ENCODE measurements around the gene ZNF621. TPM values are rescaled to one million over a fixed set of nuclear protein-coding genes. Genes with fewer than 3 reads are reported as not detected.
A peak's percentile ranks its signal among the peaks of the same experiment; 100 is the strongest.
"Not testable (repeated sequence)": the region's sequence is repeated elsewhere in the genome, so short reads cannot be mapped to it uniquely, and the experiment has no call there.

ZNF621 gene
- polyA plus RNA-seq, 3 donors from 2014 or later: 0.64 to 5.6 (median 0.66) TPM

DNA sequence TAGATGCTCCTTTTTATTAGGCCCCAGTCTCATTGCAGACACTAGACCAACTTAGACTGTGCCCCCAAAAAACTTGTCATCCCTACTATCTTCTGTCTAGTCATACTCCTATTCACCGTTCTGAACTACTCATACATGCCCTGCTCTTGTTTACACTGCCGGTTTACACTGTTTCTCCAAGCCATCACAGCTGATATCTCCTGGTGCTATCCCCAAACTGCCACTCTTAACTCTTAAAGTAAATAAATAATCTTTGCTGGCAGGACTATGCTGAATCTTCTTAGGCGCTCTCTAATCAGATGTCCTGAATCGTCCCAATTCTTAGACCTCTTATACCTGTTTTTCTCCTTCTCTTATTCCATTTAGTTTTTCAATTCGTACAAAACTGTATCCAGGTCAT, 40.9 kb downstream of the ZNF621 start:
- H3K4me1 Mint-ChIP-seq; H3K9me3 Mint-ChIP-seq; H3K27ac Mint-ChIP-seq; H3K27me3 Mint-ChIP-seq (ENCODE audit: low read depth in 3 of 3); H3K4me3 Mint-ChIP-seq; H3K36me3 Mint-ChIP-seq; DNase-seq: not testable (repeated sequence)

- DNase-seq: no peak
- Mint-ChIP-seq H3K36me3 (no peaks in the 10 kb centered on the region), H3K27ac (no peak overlapping the region), H3K9me3 (no peaks in the 10 kb centered on the region), H3K4me1 (no peaks in the 10 kb centered on the region), H3K4me3 (no peak overlapping the region), H3K27me3 (ENCODE audit: low read depth in 3 of 3) (peaks cover 4 to 9% (median 5%) of the 10 kb centered on the region in 3 donors)
Measured at GRCh38 chr3:40566694-40567093, 41.9 kb downstream of the ZNF621 start.

GRCh38 chr3:40572588-40572987, 47.8 kb downstream of the ZNF621 start:
- Mint-ChIP-seq H3K4me3 (no peak overlapping the region), H3K9me3 (no peaks in the 10 kb centered on the region), H3K4me1 (no peaks in the 10 kb centered on the region), H3K27ac (no peak overlapping the region), H3K36me3 (no peaks in the 10 kb centered on the region), H3K27me3 (ENCODE audit: low read depth in 3 of 3) (peaks cover 4 to 15% (median 10%) of the 10 kb centered on the region in 3 donors)
- DNase-seq: no peak

- no peak for DNase-seq
- Mint-ChIP-seq H3K4me1 (no peaks in the 10 kb centered on the region), H3K9me3 (no peaks in the 10 kb centered on the region), H3K4me3 (no peak overlapping the region), H3K36me3 (no peaks in the 10 kb centered on the region), H3K27me3 (ENCODE audit: low read depth in 3 of 3) (peaks cover 4 to 8% (median 6%) of the 10 kb centered on the region in 3 donors), H3K27ac (no peak overlapping the region)
Measured at GRCh38 chr3:40574050-40574449, 49.3 kb downstream of the ZNF621 start.

GRCh38 chr3:40574661-40575060, 49.9 kb downstream of the ZNF621 start:
- DNase-seq: no peak
- H3K36me3 Mint-ChIP-seq: no peaks in the 10 kb centered on the region
- peaks cover 4 to 8% (median 6%) of the 10 kb centered on the region in 3 donors for H3K27me3 Mint-ChIP-seq (ENCODE audit: low read depth in 3 of 3)
- H3K4me3 Mint-ChIP-seq: no peak overlapping the region
- no peaks in the 10 kb centered on the region for H3K4me1 Mint-ChIP-seq
- H3K9me3 Mint-ChIP-seq: no peaks in the 10 kb centered on the region
- H3K27ac Mint-ChIP-seq: no peak overlapping the region

GRCh38 chr3:40576396-40576795, 51.6 kb downstream of the ZNF621 start:
- no peaks in the 10 kb centered on the region for H3K4me1 Mint-ChIP-seq
- H3K27me3 Mint-ChIP-seq (ENCODE audit: low read depth in 3 of 3): peaks cover 6 to 10% (median 6%) of the 10 kb centered on the region in 3 donors
- H3K4me3 Mint-ChIP-seq: no peak overlapping the region
- no peaks in the 10 kb centered on the region for H3K36me3 Mint-ChIP-seq
- no peaks in the 10 kb centered on the region for H3K9me3 Mint-ChIP-seq
- DNase-seq: no peak
- no peak overlapping the region for H3K27ac Mint-ChIP-seq

- H3K9me3 Mint-ChIP-seq: no peaks in the 10 kb centered on the region
- DNase-seq: peak; percentile 31 to 41 (median 37)
- no peak overlapping the region for H3K27ac Mint-ChIP-seq
- H3K4me3 Mint-ChIP-seq: no peak overlapping the region
- H3K4me1 Mint-ChIP-seq: no peaks in the 10 kb centered on the region
- peaks cover 0 to 5% (median 2%) of the 10 kb centered on the region in 3 donors for H3K27me3 Mint-ChIP-seq (ENCODE audit: low read depth in 3 of 3)
- H3K36me3 Mint-ChIP-seq: no peaks in the 10 kb centered on the region
Measured at GRCh38 chr3:40580494-40581091, 55.8 kb downstream of the ZNF621 start.

DNA sequence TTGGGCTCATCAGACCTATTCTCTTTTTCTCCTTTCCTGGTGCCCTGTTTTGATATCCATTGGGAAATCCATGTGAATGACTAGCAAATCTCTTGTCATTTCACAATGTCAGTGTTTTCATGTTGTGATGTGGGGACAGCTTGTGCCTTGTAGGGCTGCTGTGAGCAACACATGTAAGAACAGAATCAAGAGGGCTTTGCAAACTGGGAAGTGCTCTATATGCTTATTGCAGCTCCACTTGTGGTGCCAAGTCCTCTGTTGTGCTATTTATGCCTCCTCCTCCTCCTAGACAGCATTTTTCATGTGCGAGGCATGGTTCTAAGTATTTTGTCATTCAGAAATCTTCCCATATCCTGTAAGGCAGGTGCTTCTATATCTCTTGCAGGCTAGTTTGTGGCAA, 56.4 kb downstream of the ZNF621 start:
- Mint-ChIP-seq H3K4me1 (no peaks in the 10 kb centered on the region), H3K4me3 (no peak overlapping the region), H3K36me3 (no peaks in the 10 kb centered on the region), H3K27ac (no peak overlapping the region), H3K27me3 (ENCODE audit: low read depth in 3 of 3) (peaks cover 0 to 5% (median 2%) of the 10 kb centered on the region in 3 donors), H3K9me3 (no peaks in the 10 kb centered on the region)
- DNase-seq: no peak

DNA sequence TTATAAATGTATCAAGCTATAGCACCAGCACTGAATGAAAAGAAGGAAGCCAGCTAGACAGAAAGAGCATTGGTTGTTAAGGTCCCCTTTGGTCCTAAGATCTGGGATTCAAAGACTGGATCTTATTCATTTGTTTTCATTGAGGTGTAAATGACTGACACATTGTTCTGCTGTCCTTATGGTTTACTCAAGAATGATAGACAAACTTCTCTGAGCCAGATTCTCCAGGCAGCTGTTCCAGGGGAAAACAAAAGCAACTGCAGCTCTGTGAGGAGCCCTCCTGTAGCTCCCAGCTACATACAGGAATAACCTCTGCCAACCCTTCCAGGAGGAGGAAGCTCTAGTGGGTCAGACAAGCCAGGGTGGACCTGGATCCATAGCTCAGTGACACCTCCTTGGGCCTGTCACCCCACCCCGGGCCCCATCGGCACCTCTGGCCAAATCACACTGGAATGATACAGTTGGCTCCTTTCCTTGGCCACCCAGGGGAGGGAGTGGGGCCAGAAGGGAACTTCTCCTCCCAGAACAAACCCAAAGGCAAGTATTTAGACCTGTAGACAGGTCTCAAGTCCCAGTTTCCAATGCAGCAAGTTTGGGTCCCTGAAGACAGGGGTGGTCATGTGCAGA, 57.8 kb downstream of the ZNF621 start:
- DNase-seq: no peak
- Mint-ChIP-seq H3K27ac (no peak overlapping the region), H3K4me1 (no peaks in the 10 kb centered on the region), H3K36me3 (no peaks in the 10 kb centered on the region), H3K9me3 (no peaks in the 10 kb centered on the region), H3K27me3 (ENCODE audit: low read depth in 3 of 3) (peaks cover 0 to 5% (median 2%) of the 10 kb centered on the region in 3 donors), H3K4me3 (no peak overlapping the region)

DNA sequence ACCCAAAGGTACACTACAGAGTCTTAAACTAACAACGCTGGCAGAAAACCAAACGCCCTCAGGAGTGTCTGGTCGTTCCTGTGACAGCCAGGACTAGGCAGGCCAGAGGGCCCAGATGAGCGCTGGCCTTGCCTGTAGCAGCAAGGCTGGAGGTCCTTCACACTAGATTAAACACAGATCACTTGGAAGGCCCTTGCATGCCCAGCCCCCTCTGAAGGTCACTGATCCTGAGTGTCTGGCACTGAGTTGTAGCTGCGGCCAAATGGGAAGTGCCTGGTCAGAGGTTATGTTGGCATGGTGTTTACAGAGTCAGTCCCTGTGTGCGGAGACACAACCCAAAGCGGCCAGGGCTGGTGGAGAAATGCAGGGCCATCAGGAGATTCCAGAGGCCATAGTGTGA, 58.9 kb downstream of the ZNF621 start:
- Mint-ChIP-seq H3K27me3 (ENCODE audit: low read depth in 3 of 3) (peaks cover 2 to 5% (median 2%) of the 10 kb centered on the region in 3 donors), H3K9me3 (no peaks in the 10 kb centered on the region), H3K4me1 (no peaks in the 10 kb centered on the region), H3K36me3 (no peaks in the 10 kb centered on the region), H3K27ac (no peak overlapping the region), H3K4me3 (no peak overlapping the region)
- no peak for DNase-seq

DNA sequence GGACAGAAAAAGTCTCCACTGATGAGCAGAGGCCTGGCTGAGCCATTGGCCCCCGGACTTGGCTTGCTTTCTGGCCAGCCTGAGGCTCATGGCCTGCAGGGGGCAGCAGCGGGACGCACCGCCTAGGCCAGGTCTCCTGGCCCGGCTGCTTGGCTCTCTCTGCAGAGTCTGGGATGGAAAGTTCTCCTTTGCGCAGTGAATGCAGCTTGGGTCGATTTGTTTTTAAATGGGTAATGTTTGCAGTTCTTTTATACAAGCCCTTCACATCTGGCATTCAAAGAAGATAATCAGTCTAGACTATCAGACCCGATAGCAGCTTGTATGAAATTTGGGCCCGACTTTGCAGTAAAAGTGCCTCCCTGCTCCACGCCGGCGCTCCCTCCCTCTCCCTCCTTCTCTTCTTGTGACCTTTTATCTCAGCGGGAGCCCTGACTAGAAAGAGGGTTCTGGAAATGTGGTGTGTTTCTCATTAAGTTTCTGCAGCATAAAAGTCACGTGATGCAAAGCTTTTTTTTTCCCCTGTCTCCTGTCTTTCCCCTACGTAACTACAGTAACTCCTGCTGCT, 59.9 kb downstream of the ZNF621 start:
- H3K36me3 Mint-ChIP-seq: no peaks in the 10 kb centered on the region
- peaks cover 5 to 6% (median 5%) of the 10 kb centered on the region in 3 donors for H3K27me3 Mint-ChIP-seq (ENCODE audit: low read depth in 3 of 3)
- H3K4me3 Mint-ChIP-seq: no peak overlapping the region
- DNase-seq: peak; percentile 45 to 61 (median 51)
- no peak overlapping the region for H3K27ac Mint-ChIP-seq
- H3K9me3 Mint-ChIP-seq: no peaks in the 10 kb centered on the region
- H3K4me1 Mint-ChIP-seq: no peaks in the 10 kb centered on the region

DNA sequence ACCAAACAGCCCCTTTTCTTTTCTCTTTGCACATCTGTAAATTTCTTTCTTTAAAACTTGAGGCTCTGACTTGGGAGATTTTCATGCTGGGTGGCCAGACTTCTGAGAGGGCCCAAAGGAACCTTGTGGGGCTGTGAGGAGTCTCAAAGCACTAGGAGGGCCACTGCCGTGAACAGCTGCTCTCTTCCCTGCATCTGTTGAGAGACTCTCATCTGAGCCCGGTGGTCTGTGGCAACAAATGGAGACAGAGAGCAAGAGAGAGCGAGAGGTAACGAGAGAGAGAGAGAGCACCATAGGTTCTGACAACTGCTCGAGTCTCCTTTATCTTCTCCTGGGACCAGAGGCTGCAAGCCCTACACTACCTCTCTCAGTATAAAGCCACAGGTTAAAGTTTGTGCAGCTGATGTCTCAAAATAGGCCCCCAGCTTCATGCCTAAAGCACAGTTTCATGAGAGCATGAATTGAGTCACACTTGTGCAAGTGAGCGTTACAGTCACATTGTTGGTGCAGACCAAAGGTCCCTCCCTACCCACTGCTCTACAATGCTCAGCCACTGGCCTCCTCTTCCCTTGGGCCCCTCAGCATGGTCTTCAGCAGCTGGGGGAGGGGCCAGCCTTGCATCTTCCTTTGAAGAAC, 60.7 kb downstream of the ZNF621 start:
- Mint-ChIP-seq H3K27ac (no peak overlapping the region), H3K27me3 (ENCODE audit: low read depth in 3 of 3) (peaks cover 3 to 9% (median 6%) of the 10 kb centered on the region in 3 donors), H3K9me3 (no peaks in the 10 kb centered on the region), H3K4me1 (no peaks in the 10 kb centered on the region), H3K36me3 (no peaks in the 10 kb centered on the region), H3K4me3 (no peak overlapping the region)
- DNase-seq: no peak

- Mint-ChIP-seq H3K27me3 (ENCODE audit: low read depth in 3 of 3) (peaks cover 4 to 9% (median 6%) of the 10 kb centered on the region in 3 donors), H3K4me3 (no peak overlapping the region), H3K27ac (no peak overlapping the region), H3K4me1 (no peaks in the 10 kb centered on the region), H3K9me3 (peaks cover 0 to 1% (median 0%) of the 10 kb centered on the region in 6 donors), H3K36me3 (no peaks in the 10 kb centered on the region)
- DNase-seq: no peak
Measured at GRCh38 chr3:40586901-40587300, 62.1 kb downstream of the ZNF621 start.

- no peak overlapping the region for H3K27ac Mint-ChIP-seq
- no peaks in the 10 kb centered on the region for H3K4me1 Mint-ChIP-seq
- no peak for DNase-seq
- H3K4me3 Mint-ChIP-seq: no peak overlapping the region
- no peaks in the 10 kb centered on the region for H3K36me3 Mint-ChIP-seq
- peaks cover 4 to 10% (median 4%) of the 10 kb centered on the region in 3 donors for H3K27me3 Mint-ChIP-seq (ENCODE audit: low read depth in 3 of 3)
- peaks cover 0 to 1% (median 0%) of the 10 kb centered on the region in 6 donors for H3K9me3 Mint-ChIP-seq
Measured at GRCh38 chr3:40588406-40588805, 63.6 kb downstream of the ZNF621 start.
